HepG2 (cell line): ENCODE measurements around the gene MAP2K5. TPM values are rescaled to one million over a fixed set of nuclear protein-coding genes. Genes with fewer than 3 reads are reported as not detected.

Experiments used
- DPF2 ChIP-seq: sonication (generic); formaldehyde crosslinking; IDR thresholded peaks from 2 replicates; pipeline ENCODE4 v1.4.0; 2020; ENCODE audit warnings: mild to moderate bottlenecking, low read depth, missing genetic modification reagents, borderline replicate concordance
- HNF1B ChIP-seq: sonication (generic); formaldehyde crosslinking; IDR thresholded peaks from 2 replicates; pipeline ENCODE4 v1.5.1; 2020; ENCODE audit warnings: mild to moderate bottlenecking, moderate library complexity, missing genetic modification reagents
- IKZF5 ChIP-seq: IDR thresholded peaks from 2 replicates; pipeline ENCODE4 v1.6.1; 2018; ENCODE audit warnings: missing genetic modification reagents, mild to moderate bottlenecking, missing compliant biosample characterization
- IRF1 ChIP-seq: sonication (generic); formaldehyde crosslinking; IDR thresholded peaks from 2 replicates; pipeline ENCODE4 v1.4.0; 2020; ENCODE audit warnings: low read depth, mild to moderate bottlenecking, missing genetic modification reagents
- MEIS1 ChIP-seq: sonication (generic); formaldehyde crosslinking; IDR thresholded peaks from 2 replicates; pipeline ENCODE4 v1.9.0; 2021; ENCODE audit warnings: mild to moderate bottlenecking, missing genetic modification reagents, moderate library complexity, borderline replicate concordance
- PREB ChIP-seq: sonication (generic); formaldehyde crosslinking; IDR thresholded peaks from 2 replicates; pipeline ENCODE4 v1.4.0; 2020; ENCODE audit warnings: missing genetic modification reagents
- STAT6 ChIP-seq: sonication (generic); formaldehyde crosslinking; IDR thresholded peaks from 2 replicates; pipeline ENCODE4 v1.4.0; 2020; ENCODE audit warnings: missing genetic modification reagents, mild to moderate bottlenecking, borderline replicate concordance
- TBL1XR1 ChIP-seq: fragments of 150-350 bp; IDR thresholded peaks from 2 replicates; pipeline ENCODE4 v1.6.1; 2014; ENCODE audit warnings: borderline replicate concordance, low read length; ENCODE audit not compliant: partially characterized antibody
- TRAFD1 ChIP-seq: sonication (generic); formaldehyde crosslinking; IDR thresholded peaks from 2 replicates; pipeline ENCODE4 v1.5.1; 2020; ENCODE audit warnings: missing genetic modification reagents, mild to moderate bottlenecking, borderline replicate concordance
- ZFX ChIP-seq: sonication (generic); formaldehyde crosslinking; IDR thresholded peaks from 2 replicates; pipeline ENCODE4 v1.4.0; 2020; ENCODE audit warnings: mild to moderate bottlenecking, low read depth, missing genetic modification reagents, moderate library complexity
- ZNF503 ChIP-seq: sonication (generic); formaldehyde crosslinking; IDR thresholded peaks from 2 replicates; pipeline ENCODE4 v1.4.0; 2020; ENCODE audit warnings: missing genetic modification reagents
- ZNF550 ChIP-seq: sonication (generic); formaldehyde crosslinking; IDR thresholded peaks from 2 replicates; pipeline ENCODE4 v1.4.0; 2020; ENCODE audit warnings: mild to moderate bottlenecking, missing genetic modification reagents, borderline replicate concordance
- ZNF670 ChIP-seq: sonication (generic); formaldehyde crosslinking; IDR thresholded peaks from 2 replicates; pipeline ENCODE4 v1.8.0; 2022; ENCODE audit warnings: mild to moderate bottlenecking, missing genetic modification reagents, borderline replicate concordance
- ZNF879 ChIP-seq: sonication (generic); formaldehyde crosslinking; IDR thresholded peaks from 2 replicates; pipeline ENCODE4 v1.8.1; 2023; ENCODE audit warnings: missing genetic modification reagents
- ZSCAN25 ChIP-seq: sonication (generic); formaldehyde crosslinking; IDR thresholded peaks from 2 replicates; pipeline ENCODE4 v1.8.0; 2022; ENCODE audit warnings: mild to moderate bottlenecking, missing genetic modification reagents
- polyA plus RNA-seq, 8 experiments: library from polyadenylated mRNA; depleted of rRNA in 3 of 8; stranded (reverse) in 7 of 8; unstranded in 1 of 8; fragments of >200 nt; fragmentation: Illumina TruSeq in 4 of 8; extraction: Trizol in 4 of 8; gene quantifications; 2 replicates each; pipeline versions ENCODE4 v1.2.1 to v1.2.3, GENCODE V29; 2011 to 2016; ENCODE audit warnings: low read depth in 4 of 8, missing spikeins in 1 of 8, mixed read lengths in 1 of 8; ENCODE audit not compliant: insufficient read depth in 1 of 8
- total RNA-seq, 5 experiments: library from RNA; depleted of rRNA; stranded (reverse); fragments of >200 nt; fragmentation: Illumina TruSeq; extraction: Trizol; gene quantifications; 2 replicates each; pipeline ENCODE4 v1.2.3, GENCODE V29; 2016; ENCODE audit warnings: low read depth in 1 of 5

MAP2K5 gene
- total and polyA plus RNA-seq, 2 of the 13 experiments (the other 11 are each of a cell fraction or from before 2014, with no cell fraction given), result 4.0 to 4.3 TPM

GRCh38 chr15:67843571-67844387, 301.3 kb downstream of the MAP2K5 start (continued):
- TF ChIP-seq ZNF503 (no peak), ZSCAN25 (CRISPR knock-in tag) (peak; percentile 63; the same call in 1 of the 2 replicates), ZNF550 (CRISPR knock-in tag) (no peak), HNF1B (CRISPR knock-in tag) (no peak), DPF2 (CRISPR knock-in tag) (peak; percentile 67; the same call in 1 of the 2 replicates), TRAFD1 (CRISPR knock-in tag) (no peak), PREB (CRISPR knock-in tag) (no peak), STAT6 (CRISPR knock-in tag) (no peak), ZNF670 (CRISPR knock-in tag) (no peak; the same call in 1 of the 2 replicates), IKZF5 (CRISPR knock-in tag) (peak; percentile 68; the same call in 1 of the 2 replicates), ZFX (CRISPR knock-in tag) (peak; percentile 92), IRF1 (CRISPR knock-in tag) (no peak), ZNF879 (CRISPR knock-in tag) (no peak), TBL1XR1 (no peak), MEIS1 (no peak)
